CD4-positive, alpha-beta T cell (primary cell): Measurements from ENCODE around the gene SPP2. TPM values are rescaled to one million over a fixed set of nuclear protein-coding genes. Genes with fewer than 3 reads are reported as not detected.

Experiments
- ATAC-seq: fragments of 200-7000 bp; cut with Tn5 transposase; one replicate; pipeline ENCODE4 v1.10.0; 2022; ENCODE audit warnings: mild to moderate bottlenecking; ENCODE audit not compliant: poor library complexity
- CTCF ChIA-PET: fragments of 350-600 bp; sonication (Branson Sonifier 250); formaldehyde crosslinking; loops from one replicate; lab custom pipeline; 2021; ENCODE audit warnings: antibody characterized with exemption, inconsistent platforms; lab: Charles Lee
- POLR2A ChIA-PET: fragments of 350-600 bp; sonication (Branson Sonifier 250); formaldehyde crosslinking; loops from one replicate; lab custom pipeline; 2021; ENCODE audit warnings: antibody characterized with exemption, inconsistent platforms; lab: Charles Lee
- DNase-seq, 14 experiments: peaks; one replicate each; pipeline ENCODE4 v3.0.0-alpha.2; 2013 to 2020; ENCODE audit warnings: mixed read lengths in 2 of 14
- H3K27ac ChIP-seq, 2 donors: one replicate each; pipeline versions ENCODE4 v1.5.1 to v1.7.0; 2013; ENCODE audit warnings: low read length in 2 of 2, low read depth in 1 of 2, mild to moderate bottlenecking in 1 of 2
- H3K27me3 ChIP-seq, 2 experiments: 1 replicate in 1 of 2; 2 replicates in 1 of 2; pipeline versions ENCODE4 v1.6.1 to v1.7.0; 2013; ENCODE audit warnings: low read length in 2 of 2, control low read depth in 1 of 2, mild to moderate bottlenecking in 1 of 2, moderate library complexity in 1 of 2; ENCODE audit not compliant: insufficient read depth in 2 of 2, control insufficient read depth in 1 of 2
- H3K36me3 ChIP-seq: one replicate; pipeline ENCODE4 v1.6.1; 2013; ENCODE audit warnings: low read length, control low read depth; ENCODE audit not compliant: insufficient read depth
- H3K4me1 ChIP-seq: one replicate; pipeline ENCODE4 v1.6.1; 2013; ENCODE audit warnings: low read length, control low read depth; ENCODE audit not compliant: insufficient read depth
- H3K4me3 ChIP-seq: one replicate; pipeline ENCODE4 v1.5.1; 2013; ENCODE audit warnings: mild to moderate bottlenecking, low read length, moderate library complexity
- H3K9me3 ChIP-seq, 2 experiments: 1 replicate in 1 of 2; 2 replicates in 1 of 2; pipeline versions ENCODE4 v1.6.1 to v1.7.0; 2013; ENCODE audit warnings: low read length in 2 of 2, mild to moderate bottlenecking in 2 of 2, control low read depth in 1 of 2, moderate library complexity in 1 of 2; ENCODE audit not compliant: control insufficient read depth in 1 of 2, insufficient read depth in 1 of 2
- H3K27ac Mint-ChIP-seq: one replicate; pipeline ENCODE4 v1.8.0; 2020; ENCODE audit warnings: mixed read lengths
- H3K27me3 Mint-ChIP-seq: one replicate; pipeline ENCODE4 v1.8.0; 2021; ENCODE audit warnings: mixed read lengths
- H3K36me3 Mint-ChIP-seq: one replicate; pipeline ENCODE4 v1.8.0; 2021; ENCODE audit warnings: low read depth, mixed read lengths
- H3K4me1 Mint-ChIP-seq: one replicate; pipeline ENCODE4 v1.8.0; 2021; ENCODE audit warnings: low read depth, mixed read lengths
- H3K4me3 Mint-ChIP-seq: one replicate; pipeline ENCODE4 v1.8.0; 2020; ENCODE audit warnings: mild to moderate bottlenecking, mixed read lengths
- H3K9me3 Mint-ChIP-seq: one replicate; pipeline ENCODE4 v1.8.0; 2020; ENCODE audit warnings: mixed read lengths
- intact Hi-C, 2 experiments: fragments of 100-400 bp; cut with DNase I in 1 of 2; cut with micrococcal nuclease in 1 of 2; formaldehyde crosslinking; loops; one replicate each; pipeline versions ENCODE4 v1.15.1 to v1.9.0; 2023 to 2025; cut with DNase I, micrococcal nuclease
- total RNA-seq, 174 experiments: library from RNA in 2 of 174; stranded (reverse) in 2 of 174; gene quantifications; one replicate each; pipeline ENCODE4 v1.2.3 and lab custom pipeline; 2021 to 2026
- TF ChIP-seq, protein P1 (sequence below): fragments of 200-600 bp; IDR thresholded peaks from one replicate; pipeline ENCODE4 v1.8.0; 2022; ENCODE audit warnings: antibody characterized with exemption, mild to moderate bottlenecking

Gene SPP2
- total RNA-seq, 2 experiments from 2014 or later = not detected

DNA sequence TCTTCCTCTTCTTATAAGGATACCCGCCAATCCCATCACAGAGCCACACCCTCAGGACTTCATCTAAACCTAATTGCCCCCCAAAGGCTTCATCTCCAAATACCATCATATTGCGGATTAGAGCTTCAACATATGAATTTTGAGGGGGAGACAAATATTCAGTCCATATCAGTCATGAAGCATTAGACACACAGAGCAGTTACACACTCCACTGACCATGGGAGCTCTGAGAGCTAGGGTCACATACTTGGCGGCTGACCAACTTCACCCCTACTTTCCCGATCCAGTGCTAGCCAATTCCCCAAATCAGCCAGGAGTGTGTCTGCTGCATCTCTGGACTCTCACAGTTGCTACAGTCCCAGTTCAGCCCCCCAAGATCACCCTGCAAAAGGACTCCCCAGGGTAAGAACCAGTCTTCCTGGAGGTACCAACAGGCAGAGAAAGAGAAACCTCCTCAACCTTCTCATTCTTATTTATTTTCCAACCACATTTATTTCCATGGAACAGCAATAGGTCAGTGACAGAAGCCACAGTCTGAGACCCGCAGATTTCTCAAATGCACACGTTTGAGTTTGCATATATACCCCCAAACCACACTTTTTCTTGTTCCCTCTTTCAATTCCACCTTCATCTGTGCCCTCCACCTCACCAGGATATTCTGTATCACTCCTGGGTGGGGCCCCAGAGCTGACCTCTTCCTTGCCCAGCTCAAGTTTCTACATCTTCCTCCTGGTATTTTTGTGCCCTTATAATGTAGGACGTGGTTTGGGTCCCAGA lies 33.3 kb downstream of the SPP2 start:
- Histone ChIP-seq H3K36me3 (no peaks in the 10 kb centered on the region), H3K4me3 (no peak overlapping the region), H3K9me3 (no peaks in the 10 kb centered on the region), H3K27me3 (no peaks in the 10 kb centered on the region), H3K27ac (no peak overlapping the region), H3K4me1 (no peaks in the 10 kb centered on the region)
- Mint-ChIP-seq H3K36me3 (no peaks in the 10 kb centered on the region), H3K4me1 (no peaks in the 10 kb centered on the region), H3K4me3 (no peak overlapping the region), H3K9me3 (peaks cover 9% of the 10 kb centered on the region), H3K27me3 (no peaks in the 10 kb centered on the region), H3K27ac (no peak overlapping the region)
- TF ChIP-seq, protein P1, sequence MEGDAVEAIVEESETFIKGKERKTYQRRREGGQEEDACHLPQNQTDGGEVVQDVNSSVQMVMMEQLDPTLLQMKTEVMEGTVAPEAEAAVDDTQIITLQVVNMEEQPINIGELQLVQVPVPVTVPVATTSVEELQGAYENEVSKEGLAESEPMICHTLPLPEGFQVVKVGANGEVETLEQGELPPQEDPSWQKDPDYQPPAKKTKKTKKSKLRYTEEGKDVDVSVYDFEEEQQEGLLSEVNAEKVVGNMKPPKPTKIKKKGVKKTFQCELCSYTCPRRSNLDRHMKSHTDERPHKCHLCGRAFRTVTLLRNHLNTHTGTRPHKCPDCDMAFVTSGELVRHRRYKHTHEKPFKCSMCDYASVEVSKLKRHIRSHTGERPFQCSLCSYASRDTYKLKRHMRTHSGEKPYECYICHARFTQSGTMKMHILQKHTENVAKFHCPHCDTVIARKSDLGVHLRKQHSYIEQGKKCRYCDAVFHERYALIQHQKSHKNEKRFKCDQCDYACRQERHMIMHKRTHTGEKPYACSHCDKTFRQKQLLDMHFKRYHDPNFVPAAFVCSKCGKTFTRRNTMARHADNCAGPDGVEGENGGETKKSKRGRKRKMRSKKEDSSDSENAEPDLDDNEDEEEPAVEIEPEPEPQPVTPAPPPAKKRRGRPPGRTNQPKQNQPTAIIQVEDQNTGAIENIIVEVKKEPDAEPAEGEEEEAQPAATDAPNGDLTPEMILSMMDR = no peak
- POLR2A ChIA-PET = no interaction called here
- no peak for DNase-seq
- no peak for ATAC-seq
- CTCF ChIA-PET = no interaction called here
- intact Hi-C loops = no loop called here

DNA sequence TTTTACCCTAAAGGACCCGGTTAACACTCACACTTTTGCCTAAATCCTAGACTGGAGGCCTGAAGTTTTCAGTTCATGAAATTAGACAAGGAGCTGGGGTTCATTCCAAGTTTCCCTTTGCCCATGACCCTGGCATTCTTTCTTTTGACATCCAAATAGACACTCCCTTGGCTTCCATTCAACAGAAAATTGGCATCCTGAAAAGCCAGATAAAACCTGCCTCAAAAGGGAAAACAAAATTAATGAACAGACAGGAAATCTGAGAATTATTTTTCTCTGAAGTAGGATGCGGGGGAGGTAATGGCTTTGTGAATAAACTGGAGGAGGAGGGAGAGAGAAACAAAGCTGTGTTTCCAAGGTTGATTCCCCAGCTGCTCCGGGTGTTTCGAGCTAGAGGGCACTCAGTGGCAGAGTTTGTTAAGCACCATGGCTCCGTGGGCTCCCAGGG lies 41.0 kb downstream of the SPP2 start:
- H3K27me3 Mint-ChIP-seq = no peaks in the 10 kb centered on the region
- H3K36me3 Mint-ChIP-seq = no peaks in the 10 kb centered on the region
- H3K27ac Mint-ChIP-seq = no peak overlapping the region

DNA sequence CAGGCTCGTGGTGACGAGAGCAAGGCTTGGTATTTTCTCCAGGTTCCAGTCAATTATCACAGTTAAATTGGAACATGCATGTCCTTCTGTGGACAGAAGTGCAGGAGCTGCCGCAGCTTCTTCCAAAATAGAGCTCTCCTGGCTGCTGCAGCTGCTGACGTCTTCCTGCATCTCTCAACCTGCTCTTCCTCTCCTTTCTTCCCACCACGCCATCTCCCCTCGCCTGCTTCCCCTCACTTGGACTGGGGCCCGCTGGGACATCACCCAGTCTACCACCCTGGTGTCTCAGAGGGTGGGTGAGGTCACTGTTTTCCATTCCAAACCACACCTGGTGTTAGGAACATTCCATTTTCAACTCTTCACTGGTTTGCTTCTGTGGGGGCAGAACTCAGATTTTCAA lies 41.4 kb downstream of the SPP2 start:
- TF ChIP-seq, protein P1 = no peak
- intact Hi-C loops = loop anchor here in 1 of 2 experiments (5.0 kb wide), 1 partner anchor 375 kb away; the partner anchor contains the start of gene UGT1A4
- no peaks in the 10 kb centered on the region for H3K4me1 Mint-ChIP-seq

More for the DNA sequence above, 41.0 kb downstream of the SPP2 start:
- POLR2A ChIA-PET = no interaction called here
- no peak overlapping the region for H3K4me3 Mint-ChIP-seq
- Histone ChIP-seq H3K36me3 (no peaks in the 10 kb centered on the region), H3K4me1 (peaks cover 2% of the 10 kb centered on the region), H3K27me3 (no peaks in the 10 kb centered on the region), H3K4me3 (no peak overlapping the region), H3K27ac (no peak overlapping the region), H3K9me3 (peaks cover 0 to 7% of the 10 kb centered on the region in 2 experiments)
- H3K9me3 Mint-ChIP-seq = peaks cover 12% of the 10 kb centered on the region
- ATAC-seq (no peak), DNase-seq (no peak)
- TF ChIP-seq, protein P1 = no peak
- intact Hi-C loops = loop anchor here in 1 of 2 experiments (5.0 kb wide), 1 partner anchor 374 kb away; the partner anchor contains the start of gene UGT1A4
- H3K4me1 Mint-ChIP-seq = no peaks in the 10 kb centered on the region
- CTCF ChIA-PET = no interaction called here

More for the DNA sequence above, 41.4 kb downstream of the SPP2 start:
- Mint-ChIP-seq H3K36me3 (no peaks in the 10 kb centered on the region), H3K27me3 (no peaks in the 10 kb centered on the region), H3K27ac (no peak overlapping the region), H3K9me3 (peaks cover 12% of the 10 kb centered on the region), H3K4me3 (no peak overlapping the region)
- Histone ChIP-seq H3K27ac (no peak overlapping the region), H3K27me3 (no peaks in the 10 kb centered on the region), H3K4me3 (no peak overlapping the region), H3K4me1 (peaks cover 2% of the 10 kb centered on the region), H3K9me3 (peaks cover 0 to 7% of the 10 kb centered on the region in 2 experiments), H3K36me3 (no peaks in the 10 kb centered on the region)
- no peak for ATAC-seq
- no peak for DNase-seq
- CTCF ChIA-PET = no interaction called here
- POLR2A ChIA-PET = no interaction called here
